ENCODE measurements around the gene SLC7A5. TPM values are rescaled to one million over a fixed set of nuclear protein-coding genes. Genes with fewer than 3 reads are reported as not detected.
A peak's percentile ranks its signal among the peaks of the same experiment; 100 is the strongest.

SLC7A5 gene
- total RNA-seq, 1 donor from 2014 or later = 13.5 TPM

GRCh38 chr16:87854053-87854906 lies 15.0 kb downstream of the SLC7A5 start:
- Histone ChIP-seq H3K4me3 (peak overlapping the region; percentile 33), H3K27ac (peak overlapping the region; percentile 71), H3K4me1 (peaks cover 31% of the 10 kb centered on the region), H3K36me3 (no peaks in the 10 kb centered on the region), H3K9me3 (no peaks in the 10 kb centered on the region), H3K27me3 (no peaks in the 10 kb centered on the region)
- DNase-seq (no peak), ATAC-seq (no peak)
- intact Hi-C loops (cut with DNase I) = no loop called here
- TF ChIP-seq, protein P1, sequence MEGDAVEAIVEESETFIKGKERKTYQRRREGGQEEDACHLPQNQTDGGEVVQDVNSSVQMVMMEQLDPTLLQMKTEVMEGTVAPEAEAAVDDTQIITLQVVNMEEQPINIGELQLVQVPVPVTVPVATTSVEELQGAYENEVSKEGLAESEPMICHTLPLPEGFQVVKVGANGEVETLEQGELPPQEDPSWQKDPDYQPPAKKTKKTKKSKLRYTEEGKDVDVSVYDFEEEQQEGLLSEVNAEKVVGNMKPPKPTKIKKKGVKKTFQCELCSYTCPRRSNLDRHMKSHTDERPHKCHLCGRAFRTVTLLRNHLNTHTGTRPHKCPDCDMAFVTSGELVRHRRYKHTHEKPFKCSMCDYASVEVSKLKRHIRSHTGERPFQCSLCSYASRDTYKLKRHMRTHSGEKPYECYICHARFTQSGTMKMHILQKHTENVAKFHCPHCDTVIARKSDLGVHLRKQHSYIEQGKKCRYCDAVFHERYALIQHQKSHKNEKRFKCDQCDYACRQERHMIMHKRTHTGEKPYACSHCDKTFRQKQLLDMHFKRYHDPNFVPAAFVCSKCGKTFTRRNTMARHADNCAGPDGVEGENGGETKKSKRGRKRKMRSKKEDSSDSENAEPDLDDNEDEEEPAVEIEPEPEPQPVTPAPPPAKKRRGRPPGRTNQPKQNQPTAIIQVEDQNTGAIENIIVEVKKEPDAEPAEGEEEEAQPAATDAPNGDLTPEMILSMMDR (IDR thresholded peaks at IDR 0.05) = no peak

GRCh38 chr16:87853411-87854052 lies 15.8 kb downstream of the SLC7A5 start:
- Histone ChIP-seq H3K4me1 (peaks cover 31% of the 10 kb centered on the region), H3K9me3 (no peaks in the 10 kb centered on the region), H3K36me3 (no peaks in the 10 kb centered on the region), H3K4me3 (peak overlapping the region; percentile 33), H3K27me3 (no peaks in the 10 kb centered on the region), H3K27ac (peak overlapping the region; percentile 71)
- DNase-seq = peak; percentile 97
- intact Hi-C loops (cut with DNase I) = no loop called here
- peak; percentile 89 for ATAC-seq
- TF ChIP-seq, protein P1 (IDR thresholded peaks at IDR 0.05) = no peak

DNA sequence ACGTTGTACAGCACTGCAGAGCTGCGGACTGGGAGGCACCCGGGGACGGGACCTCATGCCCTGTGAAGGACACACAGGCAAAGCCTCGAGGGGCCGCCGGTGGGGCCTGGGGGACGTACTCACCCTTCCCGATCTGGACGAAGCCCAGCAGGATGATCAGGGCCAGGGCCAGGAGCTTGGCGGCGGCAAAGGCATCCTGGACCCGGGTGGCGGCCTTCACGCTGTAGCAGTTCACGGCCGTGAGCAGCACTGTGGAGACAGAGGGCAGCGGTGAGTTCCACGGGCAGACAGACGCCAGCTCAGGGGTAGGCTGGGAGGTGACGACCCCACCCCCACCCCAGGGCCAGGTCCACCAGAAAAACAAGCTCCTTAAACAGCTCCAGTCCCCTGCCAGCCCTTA lies 17.7 kb downstream of the SLC7A5 start:
- intact Hi-C loops (cut with DNase I) = no loop called here
- ATAC-seq = no peak
- no peaks in the 10 kb centered on the region for H3K36me3 ChIP-seq
- no peak overlapping the region for H3K27ac ChIP-seq
- H3K9me3 ChIP-seq = no peaks in the 10 kb centered on the region
- H3K4me1 ChIP-seq = peaks cover 31% of the 10 kb centered on the region
- H3K4me3 ChIP-seq = no peak overlapping the region
- TF ChIP-seq, protein P1 (IDR thresholded peaks at IDR 0.05) = no peak
- DNase-seq = no peak
- no peaks in the 10 kb centered on the region for H3K27me3 ChIP-seq

GRCh38 chr16:87851141-87851587 lies 18.1 kb downstream of the SLC7A5 start:
- H3K9me3 ChIP-seq = no peaks in the 10 kb centered on the region
- no peaks in the 10 kb centered on the region for H3K27me3 ChIP-seq
- H3K4me3 ChIP-seq = no peak overlapping the region
- H3K4me1 ChIP-seq = peaks cover 31% of the 10 kb centered on the region
- DNase-seq (no peak), ATAC-seq (no peak)
- intact Hi-C loops (cut with DNase I) = no loop called here
- H3K27ac ChIP-seq = no peak overlapping the region
- TF ChIP-seq, protein P1 (IDR thresholded peaks at IDR 0.05) = no peak
- H3K36me3 ChIP-seq = no peaks in the 10 kb centered on the region

- intact Hi-C loops (cut with DNase I) = no loop called here
- DNase-seq (peak; percentile 86), ATAC-seq (peak; percentile 63)
- no peaks in the 10 kb centered on the region for H3K27me3 ChIP-seq
- TF ChIP-seq, protein P1 (IDR thresholded peaks at IDR 0.05) = peak; percentile 94
- H3K36me3 ChIP-seq = no peaks in the 10 kb centered on the region
- no peaks in the 10 kb centered on the region for H3K9me3 ChIP-seq
- no peak overlapping the region for H3K4me3 ChIP-seq
- peaks cover 27% of the 10 kb centered on the region for H3K4me1 ChIP-seq
- no peak overlapping the region for H3K27ac ChIP-seq
Measured at GRCh38 chr16:87850009-87851006, 19.0 kb downstream of the SLC7A5 start.
